ENCODE data around the gene SLC25A10. TPM values are rescaled to one million over a fixed set of nuclear protein-coding genes. Genes with fewer than 3 reads are reported as not detected.

The SLC25A10 gene
- total and polyA plus RNA-seq, 8 donors, result 12.0 to 55.8 (median 24.1) TPM

DNA sequence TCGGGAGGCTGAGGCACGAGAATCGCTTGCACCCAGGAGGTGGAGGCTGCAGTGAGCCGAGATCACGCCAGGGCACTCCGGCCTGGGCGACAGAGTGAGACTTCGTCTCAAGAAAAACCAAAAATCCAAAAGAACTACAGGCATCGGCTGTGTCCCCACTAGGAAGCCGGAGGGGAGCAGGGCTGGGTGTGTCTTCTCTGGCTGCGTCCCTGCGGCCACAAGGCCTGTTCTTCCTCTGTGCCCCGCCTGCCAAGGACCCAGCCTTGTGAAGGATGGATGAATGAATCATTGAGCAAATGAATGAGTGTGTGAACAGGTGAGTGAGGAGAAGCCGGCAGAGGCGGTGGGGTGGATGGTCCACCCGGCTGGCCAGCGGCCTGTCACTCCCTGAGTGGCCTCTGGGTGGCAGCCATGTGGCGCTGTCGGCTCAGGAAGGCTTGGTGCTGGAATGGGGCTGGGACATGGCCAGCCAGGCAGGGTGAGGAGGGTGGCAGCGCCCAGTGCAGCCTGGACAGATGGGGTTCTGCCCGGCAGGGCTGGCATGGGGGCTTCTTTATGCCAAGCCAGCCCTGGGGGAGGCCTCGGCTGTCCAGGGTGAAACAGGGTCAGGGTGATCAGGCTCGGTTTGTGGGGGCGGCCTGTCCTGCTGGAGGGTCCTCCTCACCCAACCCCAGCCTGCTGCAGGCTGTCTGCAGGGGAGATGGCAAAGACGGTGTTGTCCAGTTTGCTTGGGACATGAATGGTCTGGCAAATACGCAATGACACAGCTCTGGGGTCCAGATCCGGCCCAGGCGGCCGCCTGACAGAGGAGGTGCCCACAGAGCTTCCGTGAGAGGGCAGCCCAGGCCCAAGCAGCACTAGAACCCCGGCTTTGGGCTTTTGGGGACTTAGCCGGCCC lies 21.7 kb downstream of the SLC25A10 start:
- peak; percentile 92 to 98 (median 95) for ATAC-seq
- 32 to 37% methylated on average over 31 to 32 of the region's 32 CpGs for WGBS, 2 donors
- Histone ChIP-seq H3K9me3 (no peaks in the 10 kb centered on the region), H3K27me3 (no peaks in the 10 kb centered on the region), H3K27ac (no peak overlapping the region), H3K4me3 (no peak overlapping the region), H3K36me3 (no peaks in the 10 kb centered on the region), H3K4me1 (peaks cover 0 to 3% (median 0%) of the 10 kb centered on the region in 3 donors)
- no peak for FAIRE-seq
- DNase-seq, result peak; percentile 75 to 96 (median 90)
- TF ChIP-seq, protein P1, sequence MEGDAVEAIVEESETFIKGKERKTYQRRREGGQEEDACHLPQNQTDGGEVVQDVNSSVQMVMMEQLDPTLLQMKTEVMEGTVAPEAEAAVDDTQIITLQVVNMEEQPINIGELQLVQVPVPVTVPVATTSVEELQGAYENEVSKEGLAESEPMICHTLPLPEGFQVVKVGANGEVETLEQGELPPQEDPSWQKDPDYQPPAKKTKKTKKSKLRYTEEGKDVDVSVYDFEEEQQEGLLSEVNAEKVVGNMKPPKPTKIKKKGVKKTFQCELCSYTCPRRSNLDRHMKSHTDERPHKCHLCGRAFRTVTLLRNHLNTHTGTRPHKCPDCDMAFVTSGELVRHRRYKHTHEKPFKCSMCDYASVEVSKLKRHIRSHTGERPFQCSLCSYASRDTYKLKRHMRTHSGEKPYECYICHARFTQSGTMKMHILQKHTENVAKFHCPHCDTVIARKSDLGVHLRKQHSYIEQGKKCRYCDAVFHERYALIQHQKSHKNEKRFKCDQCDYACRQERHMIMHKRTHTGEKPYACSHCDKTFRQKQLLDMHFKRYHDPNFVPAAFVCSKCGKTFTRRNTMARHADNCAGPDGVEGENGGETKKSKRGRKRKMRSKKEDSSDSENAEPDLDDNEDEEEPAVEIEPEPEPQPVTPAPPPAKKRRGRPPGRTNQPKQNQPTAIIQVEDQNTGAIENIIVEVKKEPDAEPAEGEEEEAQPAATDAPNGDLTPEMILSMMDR (IDR thresholded peaks at IDR 0.05), result peak; percentile 86 to 94 (median 90)
- intact Hi-C loops (cut with DNase I), result no loop called here

DNA sequence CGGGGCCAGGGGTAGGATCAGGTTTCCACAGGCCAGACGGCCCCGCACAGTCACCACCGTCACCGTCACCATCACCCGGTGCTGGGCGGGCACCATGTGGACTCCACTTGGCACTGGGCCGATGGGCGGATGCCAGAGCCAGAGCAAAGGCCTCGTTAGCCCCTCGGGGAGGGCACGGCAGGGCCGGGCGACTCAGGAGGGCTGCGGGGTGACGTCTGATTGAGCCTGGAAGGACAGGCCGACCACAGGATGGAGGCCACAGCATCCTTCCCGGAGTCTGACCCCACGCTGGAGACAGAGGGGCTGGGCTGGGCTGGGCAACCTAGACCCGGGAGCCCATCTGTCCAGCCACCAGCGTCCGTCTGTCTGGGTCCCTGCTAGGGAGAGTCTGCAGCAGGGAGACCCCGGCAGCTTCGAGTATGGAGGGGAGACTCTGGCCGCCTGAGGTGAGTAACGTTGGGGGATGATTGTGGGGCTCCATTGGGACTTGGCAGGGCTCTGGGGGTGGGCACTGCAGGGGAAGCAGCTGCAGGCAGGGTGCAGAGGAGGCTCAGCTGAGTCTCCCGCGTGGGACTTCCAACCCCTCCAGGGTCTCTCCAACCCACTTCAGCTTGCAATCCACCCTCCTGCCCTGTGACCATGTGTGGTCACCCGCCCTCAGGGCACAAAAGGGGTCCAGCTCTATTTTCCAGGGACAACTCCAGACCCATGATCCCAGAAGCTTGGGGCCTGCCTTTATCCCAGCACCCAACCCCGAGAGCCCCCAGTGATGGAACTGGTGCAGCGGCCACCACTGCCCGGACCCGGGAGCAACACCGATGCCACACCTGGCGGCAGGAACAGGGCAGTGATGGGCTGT lies 22.6 kb downstream of the SLC25A10 start:
- H3K4me3 ChIP-seq, result no peak overlapping the region
- DNase-seq (peak in 4 of 6 donors; percentile 46 to 78 (median 62)), FAIRE-seq (no peak), ATAC-seq (peak in 2 of 4 donors; percentile 4 to 6)
- no peaks in the 10 kb centered on the region for H3K9me3 ChIP-seq
- H3K4me1 ChIP-seq, result peaks cover 0 to 3% (median 0%) of the 10 kb centered on the region in 3 donors
- H3K27ac ChIP-seq, result no peak overlapping the region
- H3K36me3 ChIP-seq, result no peaks in the 10 kb centered on the region
- TF ChIP-seq, protein P1 (IDR thresholded peaks at IDR 0.05), result no peak
- WGBS, 2 donors, result 61 to 67% methylated on average over 35 of the region's 35 CpGs
- no peaks in the 10 kb centered on the region for H3K27me3 ChIP-seq
- intact Hi-C loops (cut with DNase I), result no loop called here

DNA sequence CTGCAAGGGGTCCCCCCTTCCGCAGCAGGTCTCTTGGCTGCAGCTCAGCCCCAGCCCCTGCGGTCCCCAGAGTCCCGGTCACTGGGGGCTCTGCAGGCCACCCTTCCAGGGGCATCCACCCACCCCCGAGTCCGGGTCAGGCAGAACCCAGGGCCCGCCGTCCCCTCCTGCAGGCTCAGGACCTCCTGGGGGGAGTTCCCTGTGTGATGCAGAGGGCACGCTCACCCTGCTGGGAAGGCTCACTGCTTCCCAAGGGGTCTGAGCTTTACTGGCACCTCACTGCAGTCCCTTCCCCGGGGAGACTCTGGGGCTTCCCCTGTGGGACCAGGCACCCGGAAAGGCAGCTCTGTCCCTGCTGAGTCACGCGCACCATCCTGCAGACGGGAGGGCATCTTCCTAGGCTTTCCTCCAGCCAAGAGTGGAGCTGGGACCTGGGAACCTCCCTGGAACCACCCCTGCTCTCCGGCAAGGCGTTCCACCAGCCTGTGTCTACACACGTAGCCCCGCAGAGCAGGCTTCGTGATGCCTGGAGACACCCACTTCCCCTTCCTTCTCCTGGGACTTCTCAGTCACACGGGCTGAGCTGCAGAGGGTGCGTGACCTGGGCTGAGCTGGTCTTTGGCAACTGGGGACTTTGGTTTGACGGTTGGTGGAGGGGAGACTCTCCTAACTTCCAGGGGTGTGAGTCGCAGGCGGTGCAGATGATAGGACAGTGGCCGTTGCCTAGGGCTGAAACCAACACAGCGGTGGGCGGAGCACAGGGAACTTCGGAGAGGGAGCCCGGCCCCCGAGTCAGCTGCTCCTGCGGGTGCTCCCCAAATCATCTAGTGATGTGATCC lies 23.4 kb downstream of the SLC25A10 start:
- peak in 4 of 6 donors; percentile 29 to 76 (median 51) for DNase-seq
- peaks cover 0 to 3% (median 0%) of the 10 kb centered on the region in 3 donors for H3K4me1 ChIP-seq
- no peaks in the 10 kb centered on the region for H3K36me3 ChIP-seq
- TF ChIP-seq, protein P1 (IDR thresholded peaks at IDR 0.05), result no peak
- intact Hi-C loops (cut with DNase I), result no loop called here
- FAIRE-seq, result no peak
- peak overlapping the region in 1 of 4 donors; percentile 12 for H3K4me3 ChIP-seq
- no peaks in the 10 kb centered on the region for H3K27me3 ChIP-seq
- ATAC-seq, result peak in 3 of 4 donors; percentile 28 to 51 (median 43)
- H3K9me3 ChIP-seq, result no peaks in the 10 kb centered on the region
- 30 to 36% methylated on average over 30 of the region's 30 CpGs for WGBS, 2 donors
- no peak overlapping the region for H3K27ac ChIP-seq

DNA sequence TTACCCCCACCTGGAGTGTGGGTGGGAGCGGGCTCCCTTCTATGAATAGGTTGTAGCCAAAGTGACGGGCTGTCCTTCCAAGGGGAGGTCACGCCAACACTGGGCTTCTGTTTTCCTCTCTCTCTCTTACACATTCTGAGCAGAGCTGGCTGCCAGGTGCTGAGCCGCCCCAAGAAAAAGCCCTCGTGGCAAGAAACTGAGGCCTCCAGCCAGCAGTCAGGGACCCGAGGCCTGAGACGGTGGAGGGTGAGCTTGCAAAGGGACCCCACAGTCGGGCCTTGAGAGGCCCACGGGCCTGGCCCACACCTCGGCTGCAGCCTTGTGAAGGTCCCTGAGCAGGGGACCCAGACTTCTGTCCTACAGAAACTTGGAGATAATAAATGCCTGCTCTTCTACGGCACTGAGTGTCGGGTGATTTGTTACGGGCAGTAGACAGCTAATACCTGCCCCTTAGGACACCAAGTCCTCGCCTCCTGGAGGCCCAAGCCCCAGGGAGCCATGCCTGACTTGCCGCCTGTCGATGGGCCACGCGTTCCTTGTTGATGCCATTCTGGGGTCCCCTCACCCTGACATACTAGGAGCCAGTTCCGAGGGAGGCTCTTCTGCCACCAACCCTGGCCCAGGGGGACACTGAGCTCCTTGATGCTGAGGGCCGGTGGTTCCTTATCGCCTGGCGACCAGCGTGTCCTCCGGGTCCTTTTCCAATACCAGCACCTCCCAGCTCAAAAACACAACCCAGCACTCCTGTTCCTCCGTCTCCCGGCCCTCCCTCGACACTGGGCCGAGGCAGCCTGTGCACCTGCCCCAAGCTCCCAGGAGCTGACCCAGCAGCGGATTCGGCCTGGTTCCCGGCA lies 26.1 kb downstream of the SLC25A10 start:
- WGBS, 2 donors, result 88 to 90% methylated on average over 31 of the region's 31 CpGs
- TF ChIP-seq, protein P1 (IDR thresholded peaks at IDR 0.05), result no peak
- peak in 1 of 6 donors; percentile 21 for DNase-seq

More for the DNA sequence above, 26.1 kb downstream of the SLC25A10 start:
- ATAC-seq, result no peak
- H3K27me3 ChIP-seq, result no peaks in the 10 kb centered on the region
- no peak overlapping the region for H3K4me3 ChIP-seq
- H3K36me3 ChIP-seq, result no peaks in the 10 kb centered on the region
- intact Hi-C loops (cut with DNase I), result no loop called here
- H3K9me3 ChIP-seq, result no peaks in the 10 kb centered on the region
- no peak overlapping the region for H3K27ac ChIP-seq
- H3K4me1 ChIP-seq, result peaks cover 0 to 3% (median 0%) of the 10 kb centered on the region in 3 donors
- no peak for FAIRE-seq

Measured in pancreas (tissue), 10 donors.